Stimulated activated CD4-positive, alpha-beta T cell treated with anti-CD3 and anti-CD28 coated beads, TNF-alpha, amount 100 ng/mL, for 4 hours (primary cell): ENCODE measurements around the gene RBM6.

Experiments used
- DNase-seq, 3 experiments: peaks; one replicate each; pipeline ENCODE4 v3.0.0-alpha.2; 2020; ENCODE audit warnings: low read depth in 3 of 3

Gene RBM6

DNA sequence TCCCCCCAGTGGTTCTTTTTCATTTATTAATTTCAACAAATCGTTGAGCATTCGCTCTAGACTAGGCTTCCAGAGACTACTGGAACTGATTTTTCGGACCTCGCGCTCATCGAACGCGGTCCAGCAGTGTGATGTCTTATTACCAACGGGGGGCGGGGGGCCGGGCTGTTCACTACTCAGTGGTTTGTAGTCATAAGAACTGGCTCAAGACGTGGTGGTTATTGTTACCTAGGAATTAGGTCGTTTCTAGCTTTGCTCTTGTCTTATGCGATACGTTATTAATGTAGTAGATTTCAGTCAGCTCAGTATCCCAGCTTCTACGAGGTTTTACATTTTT is 149.6 kb downstream of the RBM6 start:
- no peak for DNase-seq

DNA sequence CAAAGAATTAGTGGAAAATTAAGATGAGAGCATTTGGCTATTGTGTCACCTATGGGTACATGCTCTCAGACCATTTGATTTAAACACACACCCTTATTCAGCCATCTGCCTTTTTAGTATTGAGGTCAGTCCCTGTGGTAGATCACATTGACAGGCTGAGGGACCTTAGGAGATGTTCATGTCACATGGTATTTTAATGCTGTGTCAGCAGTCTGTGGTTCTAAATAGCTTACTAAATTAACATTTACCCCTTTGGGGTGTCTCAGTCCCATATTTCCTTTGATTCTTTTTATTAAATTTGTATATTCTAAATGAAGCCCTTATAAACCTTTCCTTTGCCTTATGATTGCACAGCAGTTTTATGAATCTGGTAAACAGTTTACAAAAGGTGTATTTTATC is 151.0 kb downstream of the RBM6 start:
- DNase-seq: no peak

- no peak for DNase-seq
These were observed 155.5 kb downstream of the RBM6 start for GRCh38 chr3:50095352-50095998.

- no peak for DNase-seq
These were observed 160.4 kb downstream of the RBM6 start for GRCh38 chr3:50100386-50100785.

DNA sequence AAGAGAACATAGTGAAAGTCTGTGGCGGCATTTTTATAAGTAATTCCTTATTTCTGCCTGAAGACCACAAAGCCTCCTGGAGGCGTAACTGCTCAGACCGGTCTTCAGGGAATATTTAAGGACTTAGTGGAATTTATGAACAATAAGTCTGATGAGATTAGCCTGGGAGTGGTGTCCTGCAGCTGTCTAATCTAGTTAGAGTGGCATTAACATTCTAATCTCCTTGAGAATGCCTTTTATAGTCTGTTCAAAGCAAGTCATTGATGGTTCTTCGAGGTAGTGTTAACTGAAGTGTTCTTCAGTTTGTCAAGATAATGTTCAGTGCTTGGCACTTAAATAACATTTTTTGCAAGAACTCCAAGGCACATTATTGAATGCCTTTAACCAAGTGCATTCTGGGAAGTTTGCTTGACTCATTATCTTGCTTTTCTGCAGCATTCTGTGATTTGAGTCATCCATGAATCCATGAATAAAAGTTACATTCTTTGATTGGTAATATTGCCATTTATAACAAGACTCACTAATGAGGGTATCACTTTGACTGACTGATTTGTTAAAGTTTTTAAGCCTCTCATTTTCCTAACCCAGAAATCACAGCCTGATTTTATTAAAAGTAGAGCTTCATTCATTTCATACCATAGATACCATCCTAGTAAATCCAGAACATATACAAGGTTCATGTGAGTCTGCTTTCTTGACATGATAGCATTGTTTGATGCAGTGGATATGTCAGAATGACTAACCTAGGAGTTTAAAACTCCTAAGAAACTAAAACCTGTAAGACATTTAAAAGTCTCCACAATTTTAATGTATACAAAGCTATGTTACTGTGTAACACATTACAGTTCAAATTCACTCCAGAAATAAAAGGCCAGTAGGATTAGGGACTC is 161.3 kb downstream of the RBM6 start:
- DNase-seq: no peak

DNA sequence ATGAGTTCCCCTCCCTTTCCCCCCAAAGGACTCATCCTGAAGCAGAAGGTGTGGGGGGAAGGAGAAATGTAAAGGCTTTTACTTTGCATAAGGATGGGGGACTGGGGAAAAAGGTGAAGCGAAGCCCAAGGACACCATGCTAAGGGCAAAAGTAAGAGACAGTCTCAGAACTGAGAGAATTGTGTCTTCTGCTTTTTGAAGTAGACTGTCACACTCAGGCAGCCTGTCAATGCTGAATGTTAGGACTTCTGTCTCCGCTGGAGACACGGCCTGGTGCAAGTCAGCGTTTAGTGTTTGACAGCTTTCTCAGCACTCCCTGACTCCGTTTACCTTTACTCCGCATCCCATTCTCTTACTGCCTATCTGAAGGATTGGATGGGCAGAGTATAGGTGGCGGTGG is 162.6 kb downstream of the RBM6 start:
- DNase-seq: no peak

- no peak for DNase-seq
These were observed 171.8 kb downstream of the RBM6 start for GRCh38 chr3:50111757-50112156.

GRCh38 chr3:50112462-50112861 is 172.5 kb downstream of the RBM6 start:
- no peak for DNase-seq

DNA sequence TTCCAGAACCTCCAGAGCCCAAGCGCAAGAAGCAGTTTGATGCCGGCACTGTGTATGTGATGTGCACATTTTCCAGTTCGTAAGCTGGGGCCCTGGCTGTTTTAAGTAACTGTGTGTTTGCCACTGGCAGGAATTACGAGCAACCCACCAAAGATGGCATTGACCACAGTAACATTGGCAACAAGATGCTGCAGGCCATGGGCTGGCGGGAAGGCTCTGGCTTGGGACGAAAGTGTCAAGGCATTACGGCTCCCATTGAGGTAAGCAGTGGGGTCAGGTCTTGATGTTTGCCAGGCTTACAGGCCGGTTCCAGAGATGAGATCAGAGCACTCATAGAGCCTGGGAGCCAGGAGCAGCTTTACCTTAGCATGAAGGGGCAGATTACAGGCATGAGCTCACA is 177.2 kb downstream of the RBM6 start:
- no peak for DNase-seq

DNA sequence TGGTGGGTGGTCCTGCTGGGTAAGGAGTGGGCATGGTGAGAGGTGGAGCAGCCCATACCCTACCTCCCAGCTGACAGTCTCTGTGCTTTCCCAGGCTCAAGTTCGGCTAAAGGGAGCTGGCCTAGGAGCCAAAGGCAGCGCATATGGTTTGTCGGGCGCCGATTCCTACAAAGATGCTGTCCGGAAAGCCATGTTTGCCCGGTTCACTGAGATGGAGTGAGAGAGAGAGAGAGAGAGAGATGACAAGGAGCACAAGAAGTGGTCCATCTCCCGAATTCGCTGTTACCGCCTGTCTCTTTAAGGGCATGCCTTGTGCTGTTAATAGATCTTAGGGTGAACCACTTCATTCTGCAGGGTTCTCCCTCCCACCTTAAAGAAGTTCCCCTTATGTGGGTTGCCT is 178.3 kb downstream of the RBM6 start:
- DNase-seq: no peak

DNA sequence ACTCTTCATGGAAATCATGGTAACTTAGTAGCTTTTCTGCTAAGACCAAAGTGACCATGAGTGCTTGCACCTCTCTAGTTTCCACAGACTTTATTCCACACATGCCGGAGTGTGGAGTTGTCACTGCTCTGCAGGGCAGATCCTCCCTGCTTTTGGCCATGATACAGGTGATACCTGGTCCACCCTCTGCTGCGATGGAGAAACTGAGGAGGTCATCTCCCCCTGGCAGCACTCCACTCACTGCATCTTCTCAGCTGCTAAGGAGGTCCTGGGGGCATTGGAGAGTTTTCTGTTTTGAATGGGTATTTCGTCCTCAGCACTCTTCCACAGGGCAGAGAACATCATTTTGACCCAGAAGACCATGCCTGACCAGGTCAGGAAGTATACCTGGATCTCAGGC is 179.8 kb downstream of the RBM6 start:
- DNase-seq: no peak

GRCh38 chr3:50120364-50121071 is 180.6 kb downstream of the RBM6 start:
- DNase-seq: no peak

- DNase-seq: peak; percentile 40 to 50 (median 49)
These were observed 181.4 kb downstream of the RBM6 start for GRCh38 chr3:50121072-50122032.

GRCh38 chr3:50122071-50122470 is 182.1 kb downstream of the RBM6 start:
- no peak for DNase-seq

- DNase-seq: no peak
These were observed 182.9 kb downstream of the RBM6 start for GRCh38 chr3:50122661-50123391.

DNA sequence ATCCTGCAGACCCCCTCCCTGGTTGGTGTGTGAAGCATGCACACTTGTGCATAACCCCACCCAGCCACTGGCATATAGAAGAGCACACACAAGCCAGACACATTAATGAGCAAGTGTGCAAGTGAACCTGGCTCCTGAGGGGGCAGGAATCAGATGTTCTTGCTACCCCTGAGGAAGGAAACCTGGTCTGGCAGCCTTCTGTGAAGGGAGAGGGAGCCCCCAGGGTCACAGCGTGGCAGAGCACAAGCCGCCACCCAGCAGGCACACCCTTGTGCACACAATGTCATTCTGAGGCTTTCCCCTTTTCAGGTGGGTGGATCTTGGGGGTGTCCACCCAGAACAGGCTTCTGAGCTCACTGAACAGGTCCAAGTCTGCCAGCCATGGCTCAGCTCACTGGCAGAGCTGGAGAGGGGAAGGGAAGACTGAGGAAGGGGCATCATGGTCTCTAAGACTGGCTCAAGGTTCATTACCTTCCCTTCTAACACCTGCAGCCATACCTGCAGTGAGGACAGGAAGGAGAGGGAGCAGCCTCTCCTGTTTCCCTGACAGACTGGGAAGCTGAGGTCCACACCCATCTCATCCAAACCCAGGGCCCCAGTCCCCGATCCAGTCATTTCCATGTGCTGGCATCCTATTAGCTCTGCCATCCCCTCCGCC is 183.6 kb downstream of the RBM6 start:
- DNase-seq: no peak

DNA sequence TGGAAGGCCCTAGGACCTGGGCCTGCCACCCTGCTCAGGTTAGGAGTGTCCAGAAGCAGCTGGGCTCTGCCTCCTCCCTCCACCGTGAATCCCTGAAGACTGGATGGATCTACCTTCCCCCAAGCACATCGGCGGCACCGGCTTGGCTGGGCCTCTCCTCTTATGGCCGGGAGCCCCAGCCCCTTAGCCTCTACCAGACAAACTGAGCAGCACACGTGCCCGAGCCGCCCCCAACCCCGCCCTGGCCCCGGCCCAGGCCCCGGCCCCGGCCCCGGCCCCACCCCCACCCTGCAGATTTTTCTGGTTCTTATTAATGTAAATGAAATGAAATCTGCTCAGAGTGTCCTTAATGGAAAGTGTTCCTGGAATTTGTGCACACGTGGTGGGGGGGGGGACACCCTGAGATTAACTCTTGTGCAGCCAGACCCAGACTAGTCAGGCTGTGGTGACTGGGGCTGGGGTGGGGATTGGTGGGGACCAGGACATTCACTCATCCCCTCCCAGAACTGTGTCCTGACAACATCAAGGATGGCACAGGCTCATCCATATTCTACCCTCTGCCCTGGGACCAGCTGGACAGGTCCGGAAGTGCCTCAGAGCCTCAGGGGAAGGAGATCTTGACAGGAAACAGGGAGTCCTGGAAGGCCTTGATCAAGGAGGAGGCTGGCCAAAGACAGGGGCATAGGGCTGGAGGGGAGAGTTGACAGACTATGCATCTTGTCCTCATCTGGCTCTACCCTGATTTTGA is 184.3 kb downstream of the RBM6 start:
- DNase-seq: no peak

DNA sequence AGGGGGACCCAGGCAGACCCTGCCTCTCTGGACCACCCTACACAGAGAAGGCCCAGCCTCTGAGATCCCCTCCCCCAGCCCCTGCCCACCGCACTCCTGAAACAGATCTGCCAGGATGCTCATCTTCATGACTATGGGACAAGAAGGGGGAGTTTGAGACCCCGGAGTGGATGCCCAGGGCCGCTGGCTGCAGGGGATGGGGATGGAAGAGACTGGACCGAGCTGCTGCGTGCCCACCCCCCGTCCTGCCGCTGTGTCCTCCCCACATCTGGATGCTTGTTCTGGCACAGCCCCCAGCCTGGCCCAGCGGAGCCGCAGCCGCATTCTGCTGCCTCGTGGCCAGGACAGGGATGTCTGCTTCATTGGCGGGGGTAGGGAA is 184.8 kb downstream of the RBM6 start:
- DNase-seq: no peak

- DNase-seq: no peak
These were observed 185.8 kb downstream of the RBM6 start for GRCh38 chr3:50125541-50126286.
